ENCODE results near the gene MAL. TPM values are rescaled to one million over a fixed set of nuclear protein-coding genes. Genes with fewer than 3 reads are reported as not detected.

The MAL gene
- total and polyA plus RNA-seq, 2 experiments from 2014 or later, result 0.24 to 0.31 TPM

DNA sequence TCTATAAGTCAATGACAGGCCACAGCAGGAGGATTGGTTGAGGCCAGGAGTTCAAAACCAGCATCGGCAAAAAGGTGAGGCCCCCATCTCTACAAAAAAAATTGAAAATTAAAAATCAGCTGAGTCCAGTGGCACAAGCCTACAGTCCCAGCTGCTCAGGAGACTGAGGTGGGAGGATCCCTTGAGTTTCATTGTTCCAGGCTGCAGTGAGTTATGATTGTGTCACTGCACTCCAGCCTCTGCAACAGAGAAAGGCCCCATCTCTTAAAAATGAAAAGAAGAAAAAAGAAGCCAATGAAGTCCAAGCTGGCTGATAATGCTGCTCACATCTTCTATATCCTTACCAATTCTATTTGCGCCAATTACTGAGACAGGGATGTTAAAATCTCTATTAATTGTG lies 57.0 kb downstream of the MAL start (continued):
- TF ChIP-seq, protein P1, sequence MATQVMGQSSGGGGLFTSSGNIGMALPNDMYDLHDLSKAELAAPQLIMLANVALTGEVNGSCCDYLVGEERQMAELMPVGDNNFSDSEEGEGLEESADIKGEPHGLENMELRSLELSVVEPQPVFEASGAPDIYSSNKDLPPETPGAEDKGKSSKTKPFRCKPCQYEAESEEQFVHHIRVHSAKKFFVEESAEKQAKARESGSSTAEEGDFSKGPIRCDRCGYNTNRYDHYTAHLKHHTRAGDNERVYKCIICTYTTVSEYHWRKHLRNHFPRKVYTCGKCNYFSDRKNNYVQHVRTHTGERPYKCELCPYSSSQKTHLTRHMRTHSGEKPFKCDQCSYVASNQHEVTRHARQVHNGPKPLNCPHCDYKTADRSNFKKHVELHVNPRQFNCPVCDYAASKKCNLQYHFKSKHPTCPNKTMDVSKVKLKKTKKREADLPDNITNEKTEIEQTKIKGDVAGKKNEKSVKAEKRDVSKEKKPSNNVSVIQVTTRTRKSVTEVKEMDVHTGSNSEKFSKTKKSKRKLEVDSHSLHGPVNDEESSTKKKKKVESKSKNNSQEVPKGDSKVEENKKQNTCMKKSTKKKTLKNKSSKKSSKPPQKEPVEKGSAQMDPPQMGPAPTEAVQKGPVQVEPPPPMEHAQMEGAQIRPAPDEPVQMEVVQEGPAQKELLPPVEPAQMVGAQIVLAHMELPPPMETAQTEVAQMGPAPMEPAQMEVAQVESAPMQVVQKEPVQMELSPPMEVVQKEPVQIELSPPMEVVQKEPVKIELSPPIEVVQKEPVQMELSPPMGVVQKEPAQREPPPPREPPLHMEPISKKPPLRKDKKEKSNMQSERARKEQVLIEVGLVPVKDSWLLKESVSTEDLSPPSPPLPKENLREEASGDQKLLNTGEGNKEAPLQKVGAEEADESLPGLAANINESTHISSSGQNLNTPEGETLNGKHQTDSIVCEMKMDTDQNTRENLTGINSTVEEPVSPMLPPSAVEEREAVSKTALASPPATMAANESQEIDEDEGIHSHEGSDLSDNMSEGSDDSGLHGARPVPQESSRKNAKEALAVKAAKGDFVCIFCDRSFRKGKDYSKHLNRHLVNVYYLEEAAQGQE (IDR thresholded peaks at IDR 0.05; ENCODE audit: unreplicated experiment), result no peak
- no peak for TF ChIP-seq STAT1 (IDR thresholded peaks at IDR 0.05; ENCODE audit: unreplicated experiment)
- TF ChIP-seq EZH2phosphoT487 (IDR thresholded peaks at IDR 0.05; ENCODE audit: unreplicated experiment), result no peak
- TF ChIP-seq EZH2 (IDR thresholded peaks at IDR 0.05; ENCODE audit: low read depth, unreplicated experiment), result no peak
- TF ChIP-seq CTCF (conservative IDR thresholded peaks at IDR 0.05; ENCODE audit: low read depth in 2 of 2), result no peak
- no peak for TF ChIP-seq ZNF331 (CRISPR knock-in tag; IDR thresholded peaks at IDR 0.05; ENCODE audit: low read depth)

DNA sequence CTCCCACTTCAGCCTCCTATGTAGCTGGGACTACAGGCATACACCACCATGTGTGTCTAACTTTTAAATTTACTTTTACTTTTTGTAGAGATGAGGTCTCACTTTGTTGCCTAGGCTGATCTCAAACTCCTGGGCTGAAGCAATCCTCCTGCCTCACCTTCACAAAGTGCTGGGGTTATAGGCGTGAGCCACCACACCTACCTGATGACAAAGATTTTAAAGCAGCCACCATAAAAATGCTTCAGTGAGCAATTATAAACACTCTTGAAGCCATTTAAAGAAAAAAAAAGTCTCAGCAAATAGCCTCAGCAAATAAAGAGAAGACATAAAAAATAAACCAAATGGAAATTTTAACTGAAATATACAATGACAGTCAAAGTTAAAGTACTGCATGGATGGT lies 60.5 kb downstream of the MAL start:
- Histone ChIP-seq H3K9me2 (ENCODE audit: insufficient read depth) (no peaks in the 10 kb centered on the region), H3K36me3 (ENCODE audit: insufficient read depth) (peaks cover 3% of the 10 kb centered on the region; the same call in 1 of the 2 replicates), H3K27ac (ENCODE audit: low read depth) (no peak overlapping the region), H3K4me2 (no peak overlapping the region), H3K27me3 (ENCODE audit: insufficient read depth) (no peaks in the 10 kb centered on the region), H3K4me1 (ENCODE audit: insufficient read depth) (peaks cover 10% of the 10 kb centered on the region; the same call in 1 of the 2 replicates), H3F3A (replicated peaks; ENCODE audit: low read depth) (no peaks in the 10 kb centered on the region), H3K79me2 (replicated peaks; ENCODE audit: insufficient read depth) (no peaks in the 10 kb centered on the region), H3K4me3 (no peak overlapping the region), H4K20me1 (replicated peaks; ENCODE audit: insufficient read depth) (peaks cover 2% of the 10 kb centered on the region; the same call in 1 of the 2 replicates), H2AFZ (no peak overlapping the region)
- Mint-ChIP-seq H3K4me1 (peaks cover 12% of the 10 kb centered on the region), H3K9me3 (no peaks in the 10 kb centered on the region), H3K27me3 (ENCODE audit: insufficient read depth, low read depth, poor library complexity) (no peaks in the 10 kb centered on the region), H3K4me3 (no peak overlapping the region), H3K36me3 (ENCODE audit: low read depth) (peaks cover 51% of the 10 kb centered on the region), H3K27ac (no peak overlapping the region)
- ATAC-seq, result no peak
- no peak for DNase-seq (ENCODE audit: low spot score)
- TF ChIP-seq, protein P1 (IDR thresholded peaks at IDR 0.05; ENCODE audit: unreplicated experiment), result no peak
- no peak for TF ChIP-seq ZNF114 (CRISPR knock-in tag; IDR thresholded peaks at IDR 0.05)
- TF ChIP-seq CTCF (conservative IDR thresholded peaks at IDR 0.05; ENCODE audit: low read depth in 2 of 2), result no peak
- no peak for TF ChIP-seq JUNB (IDR thresholded peaks at IDR 0.05; ENCODE audit: unreplicated experiment)
